ENCODE results near the gene CD320.
"Not testable (repeated sequence)": the region's sequence is repeated elsewhere in the genome, so short reads cannot be mapped to it uniquely, and the experiment has no call there.

Gene CD320

DNA sequence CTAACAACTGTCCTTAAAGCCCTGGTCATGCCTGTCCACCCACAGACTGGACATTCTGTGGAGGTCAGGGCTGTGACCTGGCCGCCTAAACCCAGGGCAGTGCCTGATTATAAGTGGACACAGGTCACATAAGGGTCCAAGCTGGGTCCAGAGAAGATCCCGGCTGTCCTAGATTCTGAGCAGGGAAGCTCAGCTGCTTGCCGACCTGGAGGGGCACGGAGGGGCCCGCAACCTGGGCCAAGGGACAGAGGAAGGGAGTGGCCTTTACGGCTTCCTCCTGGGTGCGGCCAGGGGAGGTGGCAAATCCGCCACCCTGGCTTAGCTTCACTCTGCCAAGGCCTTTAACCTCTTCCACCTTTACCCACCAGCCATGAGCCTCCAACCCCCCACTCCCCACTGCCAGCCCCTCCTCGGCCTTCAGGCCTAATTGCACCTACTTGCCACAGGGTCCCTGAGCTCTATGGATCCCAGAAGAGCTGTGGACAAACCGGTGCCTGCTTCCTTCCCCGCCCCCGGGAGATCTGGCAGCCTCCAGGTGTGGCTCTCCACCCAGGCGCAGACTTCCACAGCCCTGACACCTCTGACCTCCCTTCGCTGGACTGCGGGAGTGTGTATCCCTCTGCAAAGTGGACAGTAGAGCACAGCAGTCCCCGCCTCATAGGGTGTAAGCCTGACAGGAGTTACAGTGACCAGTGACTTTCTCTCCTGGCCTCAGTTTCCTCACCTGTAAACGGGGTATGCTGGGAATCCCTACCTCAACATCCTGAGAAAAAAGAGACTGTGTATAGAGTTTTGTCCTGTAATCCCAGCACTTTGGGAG, 1.7 kb downstream of the CD320 start:
- no peak for DNase-seq

DNA sequence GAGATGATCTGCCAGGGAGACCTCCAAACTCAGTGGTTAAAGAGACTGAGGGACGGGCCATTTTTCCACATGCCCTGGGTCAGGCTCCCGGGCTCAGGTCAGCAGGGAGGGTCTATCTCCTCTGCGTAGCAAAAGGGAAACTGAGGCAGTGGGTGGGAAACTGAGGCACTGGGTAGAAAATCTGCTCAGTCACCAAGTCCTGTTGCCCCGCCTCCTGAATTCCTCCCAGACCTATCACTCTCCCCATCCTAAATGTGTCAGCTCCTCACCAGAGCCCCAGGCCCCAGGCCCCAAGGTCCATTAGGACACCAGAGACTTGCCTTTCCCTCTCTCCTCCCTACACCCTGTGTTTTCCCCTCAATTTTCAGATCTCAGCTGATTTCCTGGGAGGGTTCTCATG, 2.4 kb downstream of the CD320 start:
- no peak for DNase-seq

DNA sequence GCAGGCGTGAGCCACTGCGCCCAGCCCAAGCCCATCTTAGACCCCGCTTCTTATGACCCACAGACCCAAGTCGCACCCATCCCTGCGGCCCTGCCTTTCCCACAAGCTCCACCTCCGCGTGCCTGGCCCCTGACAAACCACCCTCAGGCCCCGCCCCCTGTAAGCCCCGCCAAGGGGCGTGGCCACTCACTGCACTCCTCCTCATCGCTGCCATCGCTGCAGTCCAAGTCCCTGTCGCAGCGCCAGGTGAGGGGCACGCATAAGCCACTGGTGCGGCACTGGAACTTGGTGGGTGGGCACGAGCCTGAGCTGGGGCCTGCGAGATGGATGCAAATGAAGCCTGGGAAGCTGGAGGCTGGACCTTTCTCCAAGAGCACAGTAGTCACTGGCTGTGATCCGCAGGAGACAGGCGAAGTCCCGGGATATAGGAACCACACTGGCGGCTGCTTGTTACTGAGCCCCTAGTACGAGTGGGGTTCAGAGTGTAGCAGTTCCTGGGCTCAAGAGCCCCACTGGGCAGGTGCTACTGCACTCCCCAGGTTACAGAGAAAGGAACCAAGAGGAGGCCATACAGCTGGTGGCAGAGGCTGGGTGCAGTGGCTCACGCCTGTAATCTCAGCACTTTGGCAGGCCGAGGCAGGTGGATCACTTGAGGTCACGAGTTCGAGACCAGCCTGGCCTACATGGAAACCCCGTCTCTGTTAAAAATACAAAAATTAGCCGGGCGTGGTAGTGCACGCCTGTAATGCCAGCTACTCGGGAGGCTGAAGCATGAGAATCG, 3.1 kb downstream of the CD320 start:
- DNase-seq: no peak

DNA sequence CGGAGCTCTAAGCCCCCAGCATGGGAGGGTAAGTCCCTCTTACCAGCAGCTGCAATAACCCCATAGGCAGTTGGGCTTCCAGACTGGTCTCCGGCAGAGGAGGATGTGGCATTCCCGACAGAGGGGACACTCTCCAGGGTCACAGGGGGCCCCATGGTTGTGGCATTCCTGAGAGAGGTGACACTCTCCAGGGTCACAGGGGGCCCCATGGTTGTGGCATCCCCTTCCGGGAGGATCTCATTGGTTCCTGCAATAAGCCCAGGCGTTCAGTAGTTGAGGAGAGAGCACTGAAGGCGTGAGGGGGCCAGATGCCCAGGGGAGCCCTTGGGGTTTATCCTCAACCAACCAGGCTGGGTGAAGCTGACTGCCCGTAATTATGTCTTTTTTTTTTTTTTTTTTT, 5.4 kb downstream of the CD320 start:
- DNase-seq: no peak

DNA sequence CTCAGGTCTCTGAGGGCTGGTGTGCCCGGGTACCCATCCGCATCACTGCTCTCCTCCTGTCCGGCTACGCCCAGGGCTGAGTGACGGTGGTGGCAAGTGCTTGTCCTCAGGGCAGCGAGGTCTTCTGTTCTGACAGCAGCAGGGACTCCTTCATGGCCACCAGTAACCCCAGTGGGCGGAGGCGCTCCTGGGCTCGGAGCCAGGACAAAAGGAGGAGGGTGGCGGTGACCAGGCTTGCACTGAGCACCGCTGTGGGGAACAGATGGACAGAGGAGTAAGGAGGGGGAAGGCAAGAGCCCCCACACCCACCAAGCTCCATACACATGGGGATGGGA, 5.8 kb downstream of the CD320 start:
- no peak for DNase-seq

DNA sequence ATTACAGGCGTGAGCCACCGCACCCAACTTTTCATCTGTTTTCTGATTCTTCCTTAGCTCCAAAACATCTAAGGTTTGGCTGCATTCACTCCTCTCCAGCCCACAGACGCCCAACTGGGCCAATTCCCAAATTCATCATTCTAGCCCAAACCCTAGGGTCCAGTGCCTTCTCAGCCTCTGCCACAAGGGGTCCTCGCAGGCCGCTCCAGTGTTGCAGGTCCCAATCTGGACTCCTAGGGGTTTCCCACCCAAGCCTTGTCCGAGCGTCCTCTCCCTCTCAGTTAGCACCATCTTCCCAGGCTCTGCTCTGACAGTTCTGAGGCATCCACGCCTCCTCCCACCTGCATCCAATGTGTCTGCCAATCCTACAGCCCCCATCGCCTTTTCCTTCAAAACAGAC, 16.8 kb downstream of the CD320 start:
- DNase-seq: not testable (repeated sequence)

DNA sequence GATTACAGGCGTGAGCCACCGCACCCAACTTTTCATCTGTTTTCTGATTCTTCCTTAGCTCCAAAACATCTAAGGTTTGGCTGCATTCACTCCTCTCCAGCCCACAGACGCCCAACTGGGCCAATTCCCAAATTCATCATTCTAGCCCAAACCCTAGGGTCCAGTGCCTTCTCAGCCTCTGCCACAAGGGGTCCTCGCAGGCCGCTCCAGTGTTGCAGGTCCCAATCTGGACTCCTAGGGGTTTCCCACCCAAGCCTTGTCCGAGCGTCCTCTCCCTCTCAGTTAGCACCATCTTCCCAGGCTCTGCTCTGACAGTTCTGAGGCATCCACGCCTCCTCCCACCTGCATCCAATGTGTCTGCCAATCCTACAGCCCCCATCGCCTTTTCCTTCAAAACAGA, 31.6 kb downstream of the CD320 start:
- not testable (repeated sequence) for DNase-seq

DNA sequence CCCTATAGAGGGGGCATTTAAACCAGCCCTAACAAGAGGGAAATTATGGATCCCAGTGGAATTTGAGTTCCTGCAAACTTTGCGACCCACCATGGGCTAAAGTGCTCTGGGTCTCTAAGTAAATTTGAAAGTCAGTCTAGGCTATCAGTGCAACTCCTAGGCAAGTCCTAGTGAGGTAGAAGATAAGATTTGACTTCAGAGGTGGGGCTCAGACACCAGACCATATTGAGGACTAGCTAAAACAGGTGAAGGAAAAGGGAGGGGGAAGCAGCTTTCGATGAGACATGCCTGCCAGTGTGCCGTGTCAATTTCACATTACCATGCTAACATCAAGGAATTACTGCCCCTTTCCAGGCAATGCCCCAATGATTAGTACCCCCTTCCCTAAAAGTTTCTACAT, 38.4 kb downstream of the CD320 start:
- DNase-seq: no peak

DNA sequence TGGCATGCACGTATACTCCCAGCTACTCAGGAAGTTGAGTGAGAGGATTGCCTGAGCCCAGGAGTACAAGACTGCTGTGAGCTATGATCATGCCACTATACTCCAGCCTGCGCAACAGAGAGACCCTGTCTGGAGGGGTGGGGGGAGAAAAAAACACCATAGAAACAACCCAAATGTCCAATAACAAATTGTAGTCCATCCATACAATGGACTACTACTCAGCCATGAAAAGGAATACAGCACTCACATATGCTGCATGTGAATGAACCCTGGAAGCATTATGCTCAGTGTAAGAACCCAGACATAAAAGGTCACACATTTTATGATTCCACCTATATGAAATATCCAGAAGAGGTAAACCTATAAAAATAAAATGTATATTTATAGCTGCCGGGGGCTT, 42.3 kb downstream of the CD320 start:
- no peak for DNase-seq

DNA sequence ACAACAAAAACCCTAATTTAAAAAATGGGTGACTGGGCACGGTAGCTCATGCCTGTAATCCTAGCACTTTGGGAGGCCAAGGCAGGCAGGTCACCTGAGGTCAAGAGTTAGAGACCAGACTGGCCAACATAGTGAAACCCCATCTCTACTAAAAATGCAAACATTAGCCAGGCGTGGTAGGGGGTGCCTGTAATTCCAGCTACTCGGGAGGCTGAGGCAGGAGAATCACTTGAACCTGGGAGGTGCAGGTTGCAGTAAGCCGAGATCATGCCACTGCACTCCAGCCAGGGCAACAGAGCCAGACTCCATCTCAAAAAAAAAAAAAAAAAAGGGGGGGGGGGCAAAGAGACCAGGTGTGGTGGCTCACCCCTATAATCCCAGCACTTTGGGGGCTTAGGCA, 43.9 kb downstream of the CD320 start:
- not testable (repeated sequence) for DNase-seq

DNA sequence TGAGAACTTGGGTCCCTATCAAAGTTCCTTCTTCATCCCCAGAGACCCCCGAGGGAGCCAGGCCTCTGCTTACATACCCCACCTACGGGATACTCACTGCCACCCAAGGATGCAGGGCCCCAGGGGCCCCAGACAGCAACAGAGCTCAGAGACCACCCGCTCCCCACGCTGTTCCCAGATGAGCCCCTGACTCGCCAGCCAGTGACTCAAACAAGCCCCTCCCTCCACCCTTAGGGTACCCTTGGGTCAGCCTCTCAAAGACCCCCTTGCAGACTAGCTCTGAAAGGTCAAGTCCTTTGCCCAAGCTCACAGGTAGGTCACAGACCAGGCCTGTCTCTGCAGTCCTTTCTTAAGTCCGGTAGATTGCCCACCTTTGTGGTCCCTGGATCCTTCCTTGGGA, 45.7 kb downstream of the CD320 start:
- DNase-seq: no peak

DNA sequence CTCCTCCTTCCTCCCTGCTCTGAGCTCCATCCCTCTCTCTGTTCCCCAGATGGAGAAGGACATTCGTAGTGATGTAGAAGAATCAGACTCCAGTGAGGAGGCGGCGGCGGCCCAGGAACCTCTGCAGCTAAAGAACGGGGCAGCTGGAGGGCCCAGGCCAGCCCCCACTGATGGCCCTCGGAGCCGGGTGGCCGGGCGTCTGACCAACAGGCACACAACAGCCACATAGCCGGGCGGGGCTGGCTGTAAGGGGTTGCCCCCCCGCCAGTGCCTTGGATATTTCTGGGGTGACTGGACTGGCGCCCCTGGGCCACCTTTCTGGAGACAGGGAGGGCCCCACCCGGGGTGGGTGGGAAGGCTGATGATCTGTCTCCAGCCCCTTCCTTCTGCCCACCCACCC, 46.3 kb downstream of the CD320 start:
- no peak for DNase-seq

DNA sequence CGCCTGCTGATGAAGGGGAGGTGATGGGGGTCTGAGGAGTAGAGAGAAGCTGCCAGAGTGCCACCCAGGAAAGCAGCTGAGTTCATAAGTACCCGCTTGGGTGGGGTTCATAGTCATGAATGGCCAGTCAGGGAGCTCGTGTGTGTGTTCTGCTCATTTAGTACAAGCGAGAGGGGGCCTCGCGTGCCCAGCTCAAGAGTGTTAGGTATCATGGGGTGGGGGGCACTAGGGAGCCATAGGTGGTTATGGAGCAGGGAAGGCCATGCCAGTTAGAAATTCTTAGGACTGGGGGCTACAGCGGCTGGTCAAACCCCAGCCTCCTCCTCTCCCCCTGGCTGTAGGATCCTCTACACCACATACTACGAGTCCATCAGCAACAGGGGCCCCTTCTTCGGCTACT, 46.8 kb downstream of the CD320 start:
- DNase-seq: no peak

DNA sequence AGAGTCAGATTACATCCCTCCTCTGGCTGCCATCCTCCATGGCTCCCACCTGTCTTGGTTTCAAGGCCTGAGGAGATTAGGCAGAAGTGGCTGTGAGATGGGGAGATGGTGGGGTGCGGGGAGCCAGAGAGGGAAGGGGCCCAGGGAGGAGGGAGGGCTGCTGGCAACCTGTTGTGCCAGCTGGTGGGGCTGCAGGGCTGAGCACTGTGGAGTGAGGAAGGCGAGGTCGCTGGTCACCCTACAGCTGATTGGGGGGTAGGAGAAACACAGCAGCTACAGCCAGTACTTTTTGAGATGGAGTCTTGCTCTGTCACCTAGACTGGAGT, 48.3 kb downstream of the CD320 start:
- DNase-seq: no peak

DNA sequence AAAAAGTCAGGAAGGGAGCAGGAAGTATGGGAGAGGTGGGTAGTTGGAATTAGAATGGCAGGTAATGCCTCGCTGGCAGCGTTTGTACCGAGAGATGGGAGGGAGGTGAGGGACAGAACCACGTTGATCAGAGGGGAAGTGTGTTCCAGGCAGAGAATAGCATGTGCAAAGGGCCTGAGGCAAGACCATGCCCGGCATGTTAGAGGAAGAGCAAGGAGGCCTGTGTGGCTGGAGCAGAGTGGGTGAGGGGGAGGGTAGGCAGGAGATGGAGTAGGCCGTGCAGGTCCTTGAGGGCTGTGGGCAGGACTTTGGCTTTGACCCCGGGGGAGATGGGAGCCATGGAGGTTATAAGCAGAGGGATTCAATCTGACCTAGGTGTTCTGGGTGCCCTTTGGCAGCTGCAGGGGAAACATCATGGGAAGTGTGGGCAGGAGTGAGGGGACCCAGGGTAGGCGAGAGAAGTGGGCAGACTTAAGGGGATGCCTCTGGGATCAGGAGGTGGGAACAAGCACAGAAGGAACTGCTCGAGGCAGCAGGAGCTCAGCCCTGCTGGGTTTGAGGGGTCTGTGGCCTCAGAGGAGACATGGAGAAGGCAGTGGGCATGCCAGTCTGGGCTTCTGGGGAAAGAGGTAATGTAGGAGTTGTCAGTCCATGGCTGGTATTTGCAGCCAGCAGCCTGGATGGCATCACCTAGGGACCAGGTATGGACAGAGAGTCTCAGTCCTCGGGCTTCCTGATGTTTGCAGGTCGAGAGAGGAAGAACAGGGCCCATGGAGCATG, 48.8 kb downstream of the CD320 start:
- no peak for DNase-seq

DNA sequence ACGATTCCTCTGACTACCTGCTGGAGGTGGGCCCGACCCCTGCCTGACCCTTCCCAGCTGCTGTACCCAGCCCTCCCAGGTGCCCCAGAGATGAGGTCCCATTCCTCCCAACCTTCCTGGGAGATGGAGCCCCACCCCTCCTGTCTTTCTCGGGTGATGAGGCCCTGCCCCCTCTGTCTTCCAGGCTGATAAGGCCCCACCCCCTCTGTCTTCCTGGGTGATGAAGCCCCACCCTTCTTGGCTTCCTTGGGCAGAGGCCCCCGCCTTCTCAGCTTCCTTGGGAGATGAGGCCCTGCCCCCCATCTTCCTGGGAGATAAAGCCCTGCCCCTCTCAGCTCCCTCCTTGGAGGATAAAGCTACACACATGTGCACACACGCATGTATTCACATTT, 51.1 kb downstream of the CD320 start:
- no peak for DNase-seq

DNA sequence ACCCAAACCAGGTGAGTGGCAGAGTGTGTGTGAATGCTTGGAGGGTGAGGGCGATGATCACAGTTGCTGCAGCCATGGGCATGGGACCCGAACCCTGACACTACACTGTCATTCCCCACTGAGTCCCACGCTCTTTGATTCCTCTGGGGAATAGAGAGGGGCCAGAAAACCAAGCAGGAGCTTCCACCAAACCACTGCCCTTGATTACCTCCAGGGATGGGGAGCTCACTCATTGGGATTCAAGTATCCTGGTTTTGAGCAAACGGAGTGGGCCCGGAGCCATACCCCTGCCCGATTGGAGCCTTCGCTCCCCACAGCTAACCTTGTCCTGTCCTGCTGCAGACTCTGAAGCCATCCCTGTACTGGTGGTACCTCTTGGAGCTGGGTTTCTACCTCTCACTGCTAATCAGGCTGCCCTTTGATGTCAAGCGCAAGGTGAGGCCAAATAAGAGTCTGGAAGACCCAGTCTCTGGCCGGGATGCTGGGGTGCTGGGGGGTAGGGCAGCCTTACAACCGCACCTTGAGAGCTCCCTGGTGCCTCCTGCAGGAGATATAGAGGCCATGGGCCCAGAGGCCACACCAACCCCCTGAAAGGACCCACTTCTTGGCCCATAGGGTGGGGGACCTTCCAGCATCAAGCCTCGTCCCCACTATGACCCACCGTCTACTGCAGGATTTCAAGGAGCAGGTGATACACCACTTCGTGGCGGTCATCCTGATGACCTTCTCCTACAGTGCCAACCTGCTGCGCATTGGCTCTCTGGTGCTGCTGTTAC, 51.7 kb downstream of the CD320 start:
- DNase-seq: no peak

DNA sequence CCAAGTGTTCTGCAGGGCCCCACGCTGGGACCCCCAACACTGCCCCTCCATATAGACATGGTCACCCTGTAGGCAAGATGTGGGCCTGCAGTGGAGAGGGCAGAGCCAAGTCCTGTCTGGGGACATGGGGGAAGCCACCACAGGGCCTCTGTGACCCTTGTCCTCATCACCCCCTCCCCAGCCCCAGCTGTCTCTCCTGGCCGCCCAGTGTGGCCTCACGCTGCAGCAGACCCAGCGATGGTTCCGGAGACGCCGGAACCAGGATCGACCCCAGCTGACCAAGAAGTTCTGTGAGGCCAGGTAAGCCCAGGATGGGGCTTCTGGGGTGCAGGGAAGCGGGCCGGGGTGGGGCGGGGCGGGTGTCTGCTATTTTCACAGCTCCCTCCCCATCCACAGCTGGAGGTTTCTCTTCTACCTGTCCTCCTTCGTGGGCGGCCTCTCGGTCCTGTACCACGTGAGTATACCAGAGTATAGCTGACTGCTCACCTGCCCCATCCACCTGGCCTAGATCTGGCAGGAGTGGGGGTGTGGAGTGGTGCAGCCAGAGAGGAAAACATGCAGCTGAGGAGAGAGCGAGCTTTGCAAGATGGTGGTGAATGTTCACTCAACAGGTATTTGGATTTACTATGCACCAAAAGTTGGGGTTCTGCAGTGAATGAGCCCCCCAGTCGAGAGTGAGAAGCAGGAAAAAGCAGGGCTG, 52.6 kb downstream of the CD320 start:
- no peak for DNase-seq

DNA sequence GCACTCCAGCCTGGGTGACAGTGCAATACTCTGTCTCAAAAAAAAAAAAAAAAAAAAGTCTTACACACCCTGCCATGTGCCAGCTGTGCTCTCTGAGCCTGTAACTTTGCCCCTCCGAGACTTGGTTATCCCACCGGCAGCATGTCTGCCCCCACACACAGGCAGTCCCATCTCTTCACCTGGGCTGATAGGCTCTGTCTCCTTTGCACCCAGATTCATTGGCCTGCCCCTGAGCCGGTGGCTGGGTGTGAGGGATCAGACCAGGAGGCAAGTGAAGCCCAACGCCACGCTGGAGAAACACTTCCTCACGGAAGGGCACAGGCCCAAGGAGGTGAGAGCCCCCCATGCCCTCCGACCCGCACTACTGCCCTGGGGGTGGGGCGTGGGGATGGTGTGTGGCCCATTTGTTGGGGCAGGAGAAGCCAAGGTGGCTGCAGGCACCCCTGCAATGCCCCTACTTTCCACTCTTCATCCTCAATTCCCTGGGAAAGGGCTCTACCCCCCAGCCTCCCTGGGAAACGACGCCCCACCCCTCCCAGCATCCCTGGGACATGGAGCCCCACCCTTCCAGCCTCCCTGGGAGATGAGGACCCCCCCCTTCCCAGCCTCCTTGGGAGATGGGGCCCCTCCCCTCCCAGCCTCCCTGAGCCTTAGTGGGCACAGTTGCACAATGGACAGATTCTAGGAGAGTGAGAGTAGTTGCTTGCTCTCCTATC, 53.7 kb downstream of the CD320 start:
- no peak for DNase-seq

DNA sequence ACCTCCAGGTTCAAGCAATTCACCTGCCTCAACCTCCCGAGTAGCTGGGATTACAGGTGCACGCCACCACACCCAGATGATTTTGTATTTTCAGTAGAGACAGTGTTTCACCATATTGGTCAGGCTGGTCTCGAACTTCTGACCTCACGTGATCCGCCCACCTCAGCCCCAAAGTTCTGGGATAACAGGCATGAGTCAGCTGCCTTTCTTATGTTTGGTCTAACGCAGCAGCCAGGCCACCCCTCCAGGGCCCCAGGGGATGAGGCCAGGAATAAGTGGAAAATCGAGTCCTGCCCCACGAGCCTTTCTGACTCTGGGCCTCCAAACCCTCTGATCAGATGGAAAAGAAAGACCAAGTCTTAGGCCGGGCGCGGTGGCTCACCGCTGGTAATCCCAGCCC, 54.5 kb downstream of the CD320 start:
- no peak for DNase-seq

DNA sequence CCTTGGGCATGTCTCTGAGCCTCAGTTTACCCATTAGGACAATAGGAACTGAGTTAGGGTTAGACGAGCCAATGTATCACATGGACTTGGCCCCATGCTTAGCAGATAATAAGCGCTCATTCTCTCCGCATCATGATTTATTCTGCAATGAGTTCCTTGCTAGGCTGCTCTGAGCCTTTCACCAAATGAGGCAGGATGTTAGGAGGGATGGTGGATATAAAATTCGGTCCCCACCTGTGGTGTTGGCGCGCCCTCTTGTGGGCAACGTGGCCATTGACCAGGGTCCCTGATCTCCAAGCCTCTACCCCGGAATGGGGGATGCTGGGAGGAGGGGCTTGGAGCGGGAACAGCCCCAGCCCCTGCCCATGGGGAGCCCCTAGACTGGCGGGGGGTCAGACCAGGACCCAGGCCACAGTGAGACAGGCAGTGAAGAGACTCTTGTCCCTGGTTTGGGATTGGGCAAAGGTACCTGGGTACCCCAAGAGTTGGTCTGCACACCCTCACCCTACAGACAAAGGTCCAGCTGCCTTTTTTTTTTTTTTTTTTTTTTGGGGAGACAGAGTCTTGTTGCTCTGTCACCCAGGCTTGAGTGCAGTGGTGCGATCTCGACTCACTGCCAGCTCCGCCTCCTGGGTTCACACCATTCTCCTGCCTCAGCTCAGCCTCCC, 55.1 kb downstream of the CD320 start:
- peak; percentile 78 to 82 for DNase-seq

Measured in CD4-positive, alpha-beta T cell treated with Interleukin-1 beta for 1 hour (primary cell).